Colon (tissue), 2 donors: Measurements from ENCODE around the gene COG5.

Experiments used
- FAIRE-seq: peaks from 2 replicates; lab custom pipeline; 2012; peaks lifted over from hg19 to GRCh38; lab: Jason Lieb, UNC
- donor health status: control.
- donor health status: control.

The COG5 gene

GRCh38 chr7:107463139-107464078, 100.3 kb downstream of the COG5 start:
- FAIRE-seq: no peak

GRCh38 chr7:107461938-107462533, 101.7 kb downstream of the COG5 start:
- FAIRE-seq: no peak

- FAIRE-seq: no peak
These were observed 110.3 kb downstream of the COG5 start for GRCh38 chr7:107453388-107453787.

- FAIRE-seq: no peak
These were observed 112.8 kb downstream of the COG5 start for GRCh38 chr7:107450970-107451369.

GRCh38 chr7:107446988-107447387, 116.7 kb downstream of the COG5 start:
- no peak for FAIRE-seq

- no peak for FAIRE-seq
These were observed 117.2 kb downstream of the COG5 start for GRCh38 chr7:107446531-107446930.

- FAIRE-seq: no peak
These were observed 121.0 kb downstream of the COG5 start for GRCh38 chr7:107442678-107443077.

- FAIRE-seq: no peak
These were observed 121.9 kb downstream of the COG5 start for GRCh38 chr7:107441581-107442422.

GRCh38 chr7:107439025-107439424, 124.7 kb downstream of the COG5 start:
- no peak for FAIRE-seq

GRCh38 chr7:107435749-107436148, 128.0 kb downstream of the COG5 start:
- no peak for FAIRE-seq

GRCh38 chr7:107432261-107432660, 131.5 kb downstream of the COG5 start:
- FAIRE-seq: no peak

GRCh38 chr7:107430057-107430456, 133.7 kb downstream of the COG5 start:
- FAIRE-seq: no peak

GRCh38 chr7:107428642-107429041, 135.1 kb downstream of the COG5 start:
- no peak for FAIRE-seq

GRCh38 chr7:107427462-107427861, 136.3 kb downstream of the COG5 start:
- no peak for FAIRE-seq

- no peak for FAIRE-seq
These were observed 149.5 kb downstream of the COG5 start for GRCh38 chr7:107414198-107414597.

GRCh38 chr7:107408349-107408748, 155.4 kb downstream of the COG5 start:
- no peak for FAIRE-seq

GRCh38 chr7:107405559-107405958, 158.2 kb downstream of the COG5 start:
- no peak for FAIRE-seq

- no peak for FAIRE-seq
These were observed 158.8 kb downstream of the COG5 start for GRCh38 chr7:107404740-107405537.

- no peak for FAIRE-seq
These were observed 165.6 kb downstream of the COG5 start for GRCh38 chr7:107398161-107398560.

GRCh38 chr7:107396990-107397389, 166.7 kb downstream of the COG5 start:
- no peak for FAIRE-seq

- no peak for FAIRE-seq
These were observed 167.6 kb downstream of the COG5 start for GRCh38 chr7:107396081-107396480.

GRCh38 chr7:107394831-107395230, 168.9 kb downstream of the COG5 start:
- FAIRE-seq: no peak
